ENCODE results near the gene AGK.

DNA sequence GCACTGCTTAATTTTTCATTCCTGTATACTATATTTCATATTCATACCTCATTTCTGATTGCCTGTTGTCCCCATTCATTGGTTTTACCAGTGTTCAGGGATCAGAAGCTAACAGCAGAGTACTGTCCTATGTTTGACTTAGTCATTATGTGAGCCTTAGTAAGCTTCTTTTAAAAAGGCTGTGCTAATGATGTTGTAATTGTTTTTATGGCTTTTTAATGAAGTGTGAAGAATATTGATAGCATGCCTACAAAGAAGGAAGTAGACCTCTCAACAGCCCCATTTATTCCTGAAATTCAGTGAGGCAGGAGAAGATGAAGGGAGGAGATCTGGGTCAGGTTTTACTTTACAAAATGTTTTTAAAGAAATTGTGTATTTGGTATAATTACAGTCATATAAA is 61.7 kb downstream of the AGK start:
- no peak for TF ChIP-seq FOXP4 (CRISPR knock-in tag; IDR thresholded peaks at IDR 0.05)
- no peak for TF ChIP-seq TP53 (CRISPR knock-in tag; IDR thresholded peaks at IDR 0.05)
- TF ChIP-seq NFYB (CRISPR knock-in tag; conservative IDR thresholded peaks at IDR 0.05; ENCODE audit: low read depth): no peak
- TF ChIP-seq SP1 (CRISPR knock-in tag; conservative IDR thresholded peaks at IDR 0.05): no peak
- no peak for TF ChIP-seq ZNF121 (CRISPR knock-in tag; IDR thresholded peaks at IDR 0.05)
- TF ChIP-seq CTCF (IDR thresholded peaks at IDR 0.05): no peak
- TF ChIP-seq ZNF416 (CRISPR knock-in tag; IDR thresholded peaks at IDR 0.05): no peak
- no peak for TF ChIP-seq USF2 (CRISPR knock-in tag; IDR thresholded peaks at IDR 0.05)
